NCI-H1930 (cell line): ENCODE data around the gene EIF5B.

Experiments used
- DNase-seq, 2 experiments: peaks; one replicate each; lab custom pipeline; 2025; lab: John Stamatoyannopoulos, UW

Gene EIF5B

GRCh38 chr2:99414566-99414965 is 77.4 kb downstream of the EIF5B start:
- no peak for DNase-seq

- no peak for DNase-seq
These were observed 80.2 kb downstream of the EIF5B start for GRCh38 chr2:99417396-99417795.

GRCh38 chr2:99420031-99420430 is 82.8 kb downstream of the EIF5B start:
- no peak for DNase-seq

DNA sequence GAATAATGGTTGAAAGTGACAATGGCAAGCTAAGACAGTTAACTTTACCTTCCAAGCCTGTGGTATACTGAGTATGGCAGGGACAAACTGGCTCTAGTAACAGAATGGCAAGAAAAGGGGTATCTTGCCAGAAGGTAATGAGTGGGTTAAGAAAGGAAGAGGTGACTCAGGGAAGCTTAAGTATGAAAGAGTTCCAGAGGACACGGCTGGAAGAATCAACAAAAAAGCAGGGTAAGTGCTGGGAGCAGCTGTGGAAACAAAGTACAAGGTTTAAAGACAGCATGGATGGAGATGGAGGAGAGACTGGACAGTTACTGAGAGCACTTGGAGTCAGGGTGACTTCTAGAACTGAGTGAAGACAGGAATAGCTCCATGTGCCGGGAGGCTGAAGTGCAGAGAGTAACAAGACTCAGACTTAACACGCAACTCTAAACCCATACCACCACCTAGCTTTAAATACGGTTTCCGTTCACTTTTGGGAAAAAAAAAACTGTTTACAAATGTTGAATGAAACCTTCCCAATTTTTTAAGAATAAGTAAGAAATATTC is 83.6 kb downstream of the EIF5B start:
- no peak for DNase-seq

- no peak for DNase-seq
These were observed 84.3 kb downstream of the EIF5B start for GRCh38 chr2:99421469-99421868.

GRCh38 chr2:99422599-99422998 is 85.4 kb downstream of the EIF5B start:
- DNase-seq, result no peak

GRCh38 chr2:99424371-99424770 is 87.2 kb downstream of the EIF5B start:
- no peak for DNase-seq

DNA sequence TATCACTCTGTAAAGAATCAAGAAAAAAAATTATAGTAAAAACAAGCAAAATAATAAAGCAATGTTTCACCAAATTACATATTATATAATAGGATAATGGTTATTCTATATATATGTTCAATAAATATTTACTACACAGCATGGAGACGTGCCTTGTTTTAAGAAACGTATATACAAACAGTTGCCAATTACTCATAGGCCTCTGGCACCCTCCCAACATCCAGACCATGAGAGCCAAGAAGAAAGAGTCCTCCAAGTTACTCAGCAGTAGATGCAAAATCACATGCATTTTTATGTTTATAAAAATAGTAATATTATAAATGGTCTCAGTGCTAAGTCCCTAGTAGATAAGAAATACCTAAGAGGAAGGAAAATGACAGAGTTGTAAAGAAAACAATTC is 87.8 kb downstream of the EIF5B start:
- DNase-seq, result no peak

DNA sequence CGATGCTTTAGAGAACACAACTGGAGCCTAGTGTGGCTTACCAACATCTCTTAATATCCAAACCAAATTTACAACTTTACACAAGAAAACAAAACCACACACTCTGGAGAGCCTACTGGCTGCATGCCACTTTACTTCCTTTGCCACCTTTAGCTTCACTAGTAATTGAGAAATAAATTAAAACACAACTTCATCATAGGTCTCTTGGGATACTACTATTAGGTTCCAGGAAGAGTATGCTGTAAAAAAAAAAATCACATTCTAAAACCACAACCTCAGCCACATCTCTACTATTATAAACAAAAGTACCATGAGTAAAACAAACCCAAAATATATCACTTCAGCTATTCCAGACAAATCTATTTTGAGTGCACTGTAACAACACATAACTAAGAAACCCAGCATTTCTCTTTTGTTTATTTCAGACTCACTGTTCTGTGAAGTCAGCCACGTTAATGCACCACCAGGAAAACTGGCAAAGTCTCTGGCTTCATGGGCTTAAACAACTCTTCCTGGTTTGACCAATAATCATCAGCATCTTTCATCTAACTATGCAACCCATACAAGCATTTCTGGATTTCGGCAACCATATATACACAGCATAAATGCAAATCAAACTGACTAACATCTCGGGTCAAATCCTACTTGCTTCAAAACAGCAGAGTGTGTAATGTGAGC is 93.6 kb downstream of the EIF5B start:
- no peak for DNase-seq

GRCh38 chr2:99431587-99432275 is 94.5 kb downstream of the EIF5B start:
- no peak for DNase-seq

DNA sequence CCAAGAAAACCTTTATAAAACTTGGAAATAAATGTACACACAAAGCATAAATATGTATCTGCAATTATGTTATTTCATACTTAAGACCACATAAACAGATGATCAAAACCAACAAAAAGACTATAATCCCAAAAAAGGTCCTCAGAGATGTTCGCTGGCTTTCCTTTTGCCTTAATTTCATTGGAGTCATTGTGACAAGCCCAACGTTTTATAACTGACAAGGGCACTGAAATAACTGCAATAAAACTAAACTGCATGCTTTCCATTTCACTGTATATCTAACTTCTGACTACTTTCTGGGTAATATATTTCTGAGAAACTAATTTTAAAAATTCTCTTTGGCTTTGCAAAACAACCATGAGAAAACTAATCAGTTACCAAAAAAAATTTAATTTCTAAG is 96.2 kb downstream of the EIF5B start:
- DNase-seq, result no peak

DNA sequence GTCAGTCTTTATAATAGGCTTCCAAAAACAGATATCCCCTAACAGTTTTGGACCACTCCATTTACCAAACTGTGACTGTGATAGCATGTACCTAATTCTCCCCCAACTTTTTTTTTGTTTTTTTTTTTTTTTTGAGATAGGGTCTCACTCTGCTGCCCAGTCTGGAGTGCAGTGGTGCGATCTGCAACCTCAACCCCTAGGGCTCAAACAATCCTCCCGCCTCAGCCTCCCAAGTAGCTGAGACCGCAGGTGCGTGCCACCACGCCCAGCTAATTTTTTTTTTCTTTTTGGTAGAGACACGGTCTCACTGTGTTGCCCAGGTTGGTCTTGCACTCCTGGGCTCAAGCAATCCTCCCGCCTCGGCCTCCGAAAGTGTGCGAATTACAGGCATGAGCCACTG is 99.7 kb downstream of the EIF5B start:
- DNase-seq, result no peak

GRCh38 chr2:99439971-99440505 is 102.8 kb downstream of the EIF5B start:
- DNase-seq, result no peak

- DNase-seq, result no peak
These were observed 105.6 kb downstream of the EIF5B start for GRCh38 chr2:99442837-99443236.

GRCh38 chr2:99444222-99444621 is 107.0 kb downstream of the EIF5B start:
- no peak for DNase-seq

DNA sequence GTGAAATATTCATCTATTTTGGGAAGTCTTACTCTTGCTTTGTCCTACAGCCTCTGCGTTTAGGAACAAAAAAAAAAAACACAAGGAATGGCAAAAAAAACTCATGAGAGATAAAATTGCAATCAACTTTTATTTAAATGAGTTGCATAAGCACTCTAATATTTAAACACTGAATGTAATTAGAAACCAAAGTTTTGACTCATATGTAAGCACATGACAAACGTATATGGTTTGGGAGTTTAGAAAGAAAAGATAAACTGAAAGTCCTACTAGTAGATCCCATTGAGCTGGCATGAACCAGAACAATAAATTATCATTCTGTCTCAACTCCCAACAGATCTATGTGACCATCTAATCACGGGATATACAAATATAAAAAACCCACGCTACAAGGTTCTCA is 107.9 kb downstream of the EIF5B start:
- no peak for DNase-seq

GRCh38 chr2:99448556-99448955 is 111.4 kb downstream of the EIF5B start:
- no peak for DNase-seq

GRCh38 chr2:99450199-99450598 is 113.0 kb downstream of the EIF5B start:
- no peak for DNase-seq
